ENCODE measurements around the gene EPHX1.

GRCh38 chr1:225794954-225795353 lies 15.0 kb upstream of the EPHX1 start:
- TF ChIP-seq POLR2A (IDR thresholded peaks at IDR 0.05; ENCODE audit: control extremely low read depth in 1 of 2, low read depth in 2 of 2, low read length in 2 of 2) (no peak), PHF8 (conservative IDR thresholded peaks at IDR 0.05; ENCODE audit: low read depth, low read length) (no peak), CEBPB (IDR thresholded peaks at IDR 0.05; ENCODE audit: low read depth, low read length) (no peak)
